Hepatocyte (in vitro differentiated cells): ENCODE data around the gene CDHR1.

ENCODE experiments used
- EZH2 ChIP-seq: fragments of 200-600 bp; sonication (generic); IDR thresholded peaks from 2 replicates; pipeline ENCODE4 v1.6.1; 2016; ENCODE audit warnings: antibody characterized with exemption, mild to moderate bottlenecking, borderline replicate concordance
- TF ChIP-seq, protein P1 (sequence below): fragments of 200-600 bp; sonication (generic); IDR thresholded peaks from 2 replicates; pipeline ENCODE4 v1.5.1; 2016; ENCODE audit warnings: antibody characterized with exemption, mild to moderate bottlenecking; ENCODE audit not compliant: poor library complexity

DNA sequence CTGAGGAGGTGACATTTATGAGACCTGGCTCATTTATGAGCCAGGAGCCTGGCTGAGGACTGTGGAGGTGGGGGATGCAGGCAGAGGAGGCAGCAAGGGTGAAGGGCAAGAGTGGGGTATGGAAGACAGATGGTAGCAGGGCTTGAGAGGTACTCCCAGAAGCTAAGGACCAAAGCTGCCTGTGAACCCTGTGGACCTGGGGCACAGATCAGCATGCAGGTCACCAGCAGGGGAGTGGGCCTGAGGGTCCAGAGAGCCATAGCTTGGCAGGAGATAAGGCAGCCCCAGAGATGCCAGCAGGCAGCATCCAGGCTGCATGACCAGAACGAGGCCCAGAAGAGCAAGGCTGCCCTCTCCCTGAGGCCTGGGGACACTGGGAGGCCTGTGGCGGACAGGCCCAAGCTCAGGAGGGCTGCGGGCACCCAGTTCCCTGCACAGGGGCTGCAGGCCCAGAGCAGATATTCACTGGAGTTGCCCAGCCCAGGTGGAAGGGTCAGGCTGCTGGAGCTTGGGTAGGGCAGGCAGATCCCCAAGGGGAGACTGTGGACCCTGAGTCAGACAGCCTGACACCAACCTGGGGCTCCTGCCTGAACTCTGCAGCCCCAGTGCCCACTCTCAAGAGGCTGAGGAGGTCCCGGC lies 17.4 kb upstream of the CDHR1 start:
- TF ChIP-seq, protein P1, sequence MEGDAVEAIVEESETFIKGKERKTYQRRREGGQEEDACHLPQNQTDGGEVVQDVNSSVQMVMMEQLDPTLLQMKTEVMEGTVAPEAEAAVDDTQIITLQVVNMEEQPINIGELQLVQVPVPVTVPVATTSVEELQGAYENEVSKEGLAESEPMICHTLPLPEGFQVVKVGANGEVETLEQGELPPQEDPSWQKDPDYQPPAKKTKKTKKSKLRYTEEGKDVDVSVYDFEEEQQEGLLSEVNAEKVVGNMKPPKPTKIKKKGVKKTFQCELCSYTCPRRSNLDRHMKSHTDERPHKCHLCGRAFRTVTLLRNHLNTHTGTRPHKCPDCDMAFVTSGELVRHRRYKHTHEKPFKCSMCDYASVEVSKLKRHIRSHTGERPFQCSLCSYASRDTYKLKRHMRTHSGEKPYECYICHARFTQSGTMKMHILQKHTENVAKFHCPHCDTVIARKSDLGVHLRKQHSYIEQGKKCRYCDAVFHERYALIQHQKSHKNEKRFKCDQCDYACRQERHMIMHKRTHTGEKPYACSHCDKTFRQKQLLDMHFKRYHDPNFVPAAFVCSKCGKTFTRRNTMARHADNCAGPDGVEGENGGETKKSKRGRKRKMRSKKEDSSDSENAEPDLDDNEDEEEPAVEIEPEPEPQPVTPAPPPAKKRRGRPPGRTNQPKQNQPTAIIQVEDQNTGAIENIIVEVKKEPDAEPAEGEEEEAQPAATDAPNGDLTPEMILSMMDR = no peak
- TF ChIP-seq EZH2 = no peak
